ENCODE measurements around the gene KANK4.

Gene KANK4

GRCh38 chr1:62269851-62270495, 49.3 kb downstream of the KANK4 start:
- H3K27ac ChIP-seq: no peak overlapping the region
- no peak overlapping the region for H3K4me3 ChIP-seq
- no peak for DNase-seq (ENCODE audit: low spot score)
- no peak for TF ChIP-seq CTCF (IDR thresholded peaks at IDR 0.05)

- TF ChIP-seq CTCF (IDR thresholded peaks at IDR 0.05): no peak
- DNase-seq (ENCODE audit: low spot score): no peak
- Histone ChIP-seq H3K4me3 (no peak overlapping the region), H3K27ac (no peak overlapping the region)
Measured at GRCh38 chr1:62269439-62269838, 49.8 kb downstream of the KANK4 start.

GRCh38 chr1:62268315-62268714, 50.9 kb downstream of the KANK4 start:
- no peak for DNase-seq (ENCODE audit: low spot score)
- H3K4me3 ChIP-seq: no peak overlapping the region
- H3K27ac ChIP-seq: no peak overlapping the region
- no peak for TF ChIP-seq CTCF (IDR thresholded peaks at IDR 0.05)

- no peak for DNase-seq (ENCODE audit: low spot score)
- no peak for TF ChIP-seq CTCF (IDR thresholded peaks at IDR 0.05)
- no peak overlapping the region for H3K4me3 ChIP-seq
- H3K27ac ChIP-seq: no peak overlapping the region
Measured at GRCh38 chr1:62265956-62266935, 53.0 kb downstream of the KANK4 start.

- Histone ChIP-seq H3K27ac (no peak overlapping the region), H3K4me3 (no peak overlapping the region)
- TF ChIP-seq CTCF (IDR thresholded peaks at IDR 0.05): no peak
- DNase-seq (ENCODE audit: low spot score): no peak
Measured at GRCh38 chr1:62263814-62264353, 55.4 kb downstream of the KANK4 start.

- DNase-seq (ENCODE audit: low spot score): no peak
- Histone ChIP-seq H3K27ac (no peak overlapping the region), H3K4me3 (no peak overlapping the region)
- TF ChIP-seq CTCF (IDR thresholded peaks at IDR 0.05): no peak
Measured at GRCh38 chr1:62263006-62263813, 56.0 kb downstream of the KANK4 start.
